ENCODE data around the gene CTIF. TPM values are rescaled to one million over a fixed set of nuclear protein-coding genes. Genes with fewer than 3 reads are reported as not detected.

CTIF gene
- total and polyA plus RNA-seq, 10 donors: 5.2 to 39.2 (median 18.5) TPM

DNA sequence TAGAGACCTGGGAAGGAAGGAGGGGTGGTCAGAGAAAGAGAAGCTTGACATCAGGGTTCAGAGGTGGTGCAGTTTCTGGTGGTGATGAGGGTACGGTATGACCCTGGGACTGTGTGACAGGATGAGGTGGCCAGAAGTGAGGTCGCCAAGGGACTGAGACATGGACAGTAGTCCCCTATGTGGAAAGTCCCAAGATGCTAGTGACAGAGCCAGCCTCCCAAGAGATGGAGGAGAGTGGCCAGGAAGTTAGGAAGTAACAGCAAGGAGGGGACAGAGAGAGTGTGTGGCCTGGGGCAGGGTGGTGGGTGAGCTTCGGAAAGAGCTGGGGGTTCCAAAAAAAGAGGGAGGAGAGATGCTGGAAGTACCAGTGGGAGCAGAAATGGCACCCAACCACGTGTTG is 345.9 kb downstream of the CTIF start:
- intact Hi-C loops (cut with DNase I; ENCODE audit: low total_unique reads): no loop called here
- H3K4me1 ChIP-seq: peaks cover 0 to 16% (median 3%) of the 10 kb centered on the region in 6 donors
- H3K36me3 ChIP-seq: no peaks in the 10 kb centered on the region
- 76 to 86% (median 85%) methylated on average over 4 of the region's 4 CpGs for WGBS, 5 donors
- DNase-seq: peak; percentile 24
- TF ChIP-seq, protein P1, sequence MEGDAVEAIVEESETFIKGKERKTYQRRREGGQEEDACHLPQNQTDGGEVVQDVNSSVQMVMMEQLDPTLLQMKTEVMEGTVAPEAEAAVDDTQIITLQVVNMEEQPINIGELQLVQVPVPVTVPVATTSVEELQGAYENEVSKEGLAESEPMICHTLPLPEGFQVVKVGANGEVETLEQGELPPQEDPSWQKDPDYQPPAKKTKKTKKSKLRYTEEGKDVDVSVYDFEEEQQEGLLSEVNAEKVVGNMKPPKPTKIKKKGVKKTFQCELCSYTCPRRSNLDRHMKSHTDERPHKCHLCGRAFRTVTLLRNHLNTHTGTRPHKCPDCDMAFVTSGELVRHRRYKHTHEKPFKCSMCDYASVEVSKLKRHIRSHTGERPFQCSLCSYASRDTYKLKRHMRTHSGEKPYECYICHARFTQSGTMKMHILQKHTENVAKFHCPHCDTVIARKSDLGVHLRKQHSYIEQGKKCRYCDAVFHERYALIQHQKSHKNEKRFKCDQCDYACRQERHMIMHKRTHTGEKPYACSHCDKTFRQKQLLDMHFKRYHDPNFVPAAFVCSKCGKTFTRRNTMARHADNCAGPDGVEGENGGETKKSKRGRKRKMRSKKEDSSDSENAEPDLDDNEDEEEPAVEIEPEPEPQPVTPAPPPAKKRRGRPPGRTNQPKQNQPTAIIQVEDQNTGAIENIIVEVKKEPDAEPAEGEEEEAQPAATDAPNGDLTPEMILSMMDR (IDR thresholded peaks at IDR 0.05 in 8 of 11, conservative IDR thresholded peaks at IDR 0.05 in 3 of 11): no peak
- TF ChIP-seq POLR2A (IDR thresholded peaks at IDR 0.05) (no peak), POLR2AphosphoS5 (IDR thresholded peaks at IDR 0.05) (no peak)
- H3K27ac ChIP-seq: no peak overlapping the region
- H3K27me3 ChIP-seq (replicated peaks in 1 of 7): no peaks in the 10 kb centered on the region
- H3K9me3 ChIP-seq: no peaks in the 10 kb centered on the region
- H3K4me3 ChIP-seq: no peak overlapping the region

DNA sequence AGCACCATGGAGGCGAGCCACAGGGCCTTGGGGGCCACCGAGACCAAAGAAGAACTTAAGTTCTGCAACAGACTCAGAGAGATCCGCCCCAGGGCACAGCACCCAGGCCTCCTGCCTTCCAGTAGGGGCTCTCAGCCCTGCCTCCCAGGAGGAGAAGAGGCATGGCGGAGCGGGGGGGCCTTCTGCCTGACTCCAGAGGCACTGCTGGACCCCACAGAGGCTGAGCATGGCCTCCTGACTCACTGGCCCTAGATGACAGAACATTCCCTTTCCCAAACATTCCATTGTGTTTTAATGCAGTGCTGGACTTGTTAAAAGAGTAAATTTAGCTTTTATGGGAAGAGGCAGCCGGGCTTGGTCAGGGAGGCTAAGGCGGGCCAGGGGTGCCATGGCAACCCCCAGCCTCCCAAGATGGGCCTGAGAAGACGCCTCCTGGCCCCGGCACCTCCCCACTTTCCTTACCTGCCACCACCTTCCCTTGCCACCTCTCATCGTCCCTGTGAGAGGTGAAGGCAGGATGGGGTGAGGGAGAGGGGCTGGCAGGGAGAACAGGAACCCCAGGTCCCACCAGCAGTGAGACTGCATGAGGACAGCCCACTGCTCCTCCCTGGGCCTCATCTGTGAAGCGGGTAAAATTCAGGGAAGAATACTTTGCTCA is 346.6 kb downstream of the CTIF start:
- DNase-seq: peak; percentile 70
- TF ChIP-seq POLR2AphosphoS5 (IDR thresholded peaks at IDR 0.05) (no peak), POLR2A (IDR thresholded peaks at IDR 0.05) (no peak)
- TF ChIP-seq, protein P1 (IDR thresholded peaks at IDR 0.05 in 8 of 11, conservative IDR thresholded peaks at IDR 0.05 in 3 of 11): no peak
- Histone ChIP-seq H3K4me3 (no peak overlapping the region), H3K4me1 (peaks cover 0 to 16% (median 5%) of the 10 kb centered on the region in 6 donors), H3K9me3 (no peaks in the 10 kb centered on the region), H3K27ac (no peak overlapping the region), H3K27me3 (replicated peaks in 1 of 7) (no peaks in the 10 kb centered on the region), H3K36me3 (no peaks in the 10 kb centered on the region)
- 91 to 97% (median 93%) methylated on average over 10 to 11 of the region's 11 CpGs for WGBS, 5 donors
- intact Hi-C loops (cut with DNase I; ENCODE audit: low total_unique reads): no loop called here

DNA sequence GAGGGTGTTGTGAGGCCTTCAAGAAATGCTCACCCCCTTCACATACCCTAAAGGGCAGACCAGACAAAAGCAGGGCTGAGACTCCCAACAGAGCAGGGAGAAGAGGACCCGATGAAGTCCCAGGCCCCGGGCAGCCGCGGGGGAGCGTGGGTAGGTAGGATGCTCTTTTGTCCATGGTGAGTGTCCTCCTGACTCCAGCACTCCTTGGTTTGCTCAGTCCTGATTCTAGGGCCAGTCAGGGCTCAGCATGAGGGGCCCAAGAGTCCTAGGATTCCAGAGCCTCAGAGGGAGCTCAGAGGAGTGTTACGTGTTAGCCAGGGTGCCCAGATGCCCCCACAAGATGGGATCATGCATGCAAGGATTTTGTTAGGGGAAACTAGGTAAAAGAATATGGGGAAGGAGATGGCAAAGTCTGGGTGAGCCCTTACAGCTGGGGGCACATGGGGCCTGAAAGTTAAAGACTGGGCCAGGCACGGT is 347.1 kb downstream of the CTIF start:
- Histone ChIP-seq H3K27me3 (replicated peaks in 1 of 7) (no peaks in the 10 kb centered on the region), H3K4me1 (peaks cover 0 to 16% (median 5%) of the 10 kb centered on the region in 6 donors), H3K27ac (no peak overlapping the region), H3K4me3 (no peak overlapping the region), H3K9me3 (no peaks in the 10 kb centered on the region), H3K36me3 (no peaks in the 10 kb centered on the region)
- peak; percentile 51 for DNase-seq
- TF ChIP-seq, protein P1 (IDR thresholded peaks at IDR 0.05 in 8 of 11, conservative IDR thresholded peaks at IDR 0.05 in 3 of 11): no peak
- TF ChIP-seq POLR2AphosphoS5 (IDR thresholded peaks at IDR 0.05) (no peak), POLR2A (IDR thresholded peaks at IDR 0.05) (no peak)
- WGBS, 5 donors: 84 to 98% (median 93%) methylated on average over 3 to 7 of the region's 7 CpGs
- intact Hi-C loops (cut with DNase I; ENCODE audit: low total_unique reads): no loop called here

DNA sequence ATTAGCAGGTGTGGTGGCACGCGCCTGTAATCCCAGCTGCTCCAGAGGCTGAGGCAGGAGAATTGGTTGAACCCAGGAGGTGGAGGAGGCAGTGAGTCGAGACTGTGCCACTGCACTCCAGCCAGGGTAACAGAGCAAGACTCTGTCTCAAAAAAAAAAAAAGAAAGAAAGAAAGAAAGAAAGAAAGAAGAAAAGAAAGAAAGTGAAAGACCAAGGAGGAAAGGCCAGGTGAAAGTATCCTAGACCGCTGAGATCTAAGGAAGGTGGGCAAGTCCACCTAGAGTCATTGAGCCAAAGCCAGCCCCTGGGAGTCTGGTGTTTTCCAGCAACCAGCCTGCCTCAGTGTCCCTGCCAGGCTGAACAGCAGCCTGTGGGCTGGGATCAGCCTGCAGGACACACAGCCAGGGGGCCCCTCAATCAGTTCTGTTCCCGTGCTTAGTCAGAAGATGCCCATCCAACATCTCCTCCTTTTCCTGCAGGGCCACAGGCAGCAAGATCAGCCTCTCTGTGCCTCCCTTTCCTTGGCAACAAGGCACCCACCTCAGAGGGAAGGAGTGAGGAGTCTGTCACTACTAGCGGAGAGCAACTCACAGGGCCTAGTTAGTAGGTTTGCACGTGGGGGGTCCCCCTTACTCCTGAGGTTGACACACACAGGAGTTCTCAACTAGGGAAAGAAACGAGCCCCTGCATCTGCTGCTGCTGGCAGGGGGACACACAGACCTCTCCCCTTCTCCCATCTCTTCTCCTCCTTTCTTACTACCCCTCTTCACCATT is 347.9 kb downstream of the CTIF start:
- intact Hi-C loops (cut with DNase I; ENCODE audit: low total_unique reads): no loop called here
- Histone ChIP-seq H3K4me1 (peaks cover 0 to 16% (median 5%) of the 10 kb centered on the region in 6 donors), H3K36me3 (no peaks in the 10 kb centered on the region), H3K4me3 (no peak overlapping the region), H3K27ac (no peak overlapping the region), H3K27me3 (replicated peaks in 1 of 7) (no peaks in the 10 kb centered on the region), H3K9me3 (no peaks in the 10 kb centered on the region)
- TF ChIP-seq POLR2AphosphoS5 (IDR thresholded peaks at IDR 0.05) (no peak), POLR2A (IDR thresholded peaks at IDR 0.05) (no peak)
- TF ChIP-seq, protein P1 (IDR thresholded peaks at IDR 0.05 in 8 of 11, conservative IDR thresholded peaks at IDR 0.05 in 3 of 11): no peak
- whole genome bisulfite sequencing, 5 donors: 88 to 94% (median 90%) methylated on average over 7 to 8 of the region's 8 CpGs
- peak; percentile 38 for DNase-seq
